Fibroblast of skin of left quadriceps (primary cell): ENCODE measurements around the gene DENND4A.
"Not testable (repeated sequence)": the region's sequence is repeated elsewhere in the genome, so short reads cannot be mapped to it uniquely, and the experiment has no call there.

Experiments used
- DNase-seq, 2 experiments: peaks; one replicate each; pipeline ENCODE4 v3.0.0-alpha.2; 2013; ENCODE audit warnings: low read depth in 2 of 2

Gene DENND4A

GRCh38 chr15:65789105-65789504, 3.0 kb downstream of the DENND4A start:
- no peak for DNase-seq

- no peak for DNase-seq
These were observed 4.8 kb downstream of the DENND4A start for GRCh38 chr15:65787260-65787659.

GRCh38 chr15:65785151-65785550, 6.9 kb downstream of the DENND4A start:
- DNase-seq = no peak

- no peak for DNase-seq
These were observed 8.2 kb downstream of the DENND4A start for GRCh38 chr15:65783872-65784271.

DNA sequence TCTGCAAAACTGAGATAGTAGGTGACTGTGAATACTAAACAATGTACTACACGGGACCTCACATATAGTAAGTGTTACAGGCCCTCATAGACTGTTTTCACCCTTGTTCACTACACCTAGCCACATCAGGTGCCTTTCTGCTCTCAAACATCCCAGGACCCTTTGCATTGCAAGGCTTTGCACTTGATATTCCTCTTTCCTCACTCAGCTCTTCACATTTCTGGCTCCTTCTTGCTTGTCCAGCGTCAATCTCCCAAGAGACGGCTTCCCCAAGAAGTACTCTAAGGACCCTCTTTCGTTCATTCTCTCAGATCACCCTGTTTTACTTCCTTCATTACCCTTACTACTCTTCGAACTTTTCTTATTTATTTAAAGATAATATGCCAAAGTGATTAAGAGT, 10.0 kb downstream of the DENND4A start:
- DNase-seq = no peak

GRCh38 chr15:65778701-65779100, 13.4 kb downstream of the DENND4A start:
- DNase-seq = not testable (repeated sequence)

DNA sequence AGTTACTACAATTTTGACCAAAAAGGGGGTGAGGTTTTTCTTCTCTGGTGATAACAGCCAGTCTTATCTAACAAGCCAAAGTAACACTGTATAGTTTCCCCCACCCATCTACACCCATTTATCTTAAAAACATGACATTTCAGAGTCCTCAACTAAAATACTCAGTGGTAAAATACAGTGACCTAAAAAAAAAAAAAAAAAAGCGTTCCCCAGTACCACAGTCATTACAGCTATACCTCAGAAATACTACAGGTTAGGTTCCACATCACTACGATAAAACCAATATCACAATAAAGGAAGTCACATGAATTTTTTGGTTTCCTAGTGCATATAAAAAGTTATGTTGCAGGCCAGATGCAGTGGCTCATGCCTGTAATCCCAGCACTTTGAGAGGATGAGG, 13.8 kb downstream of the DENND4A start:
- no peak for DNase-seq

GRCh38 chr15:65777843-65778242, 14.2 kb downstream of the DENND4A start:
- DNase-seq = no peak

DNA sequence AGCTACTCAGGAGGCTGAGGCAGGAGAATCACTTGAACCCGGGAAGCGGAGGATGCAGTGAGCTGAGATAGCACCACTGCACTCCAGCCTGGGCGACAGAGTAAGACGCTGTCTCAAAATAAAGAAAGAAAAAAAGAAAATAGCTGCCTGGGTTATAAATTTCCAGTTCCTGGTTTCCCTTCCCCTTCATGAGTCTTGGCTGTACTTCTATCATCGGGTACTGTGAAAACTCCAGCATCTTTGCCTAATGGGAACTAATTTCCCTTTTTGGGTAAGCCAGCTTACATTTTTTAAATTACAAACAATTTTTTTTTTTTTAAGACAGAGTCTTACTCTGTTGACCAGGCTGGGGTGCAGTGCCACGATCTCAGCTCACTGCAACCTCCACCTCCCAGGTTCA, 15.0 kb downstream of the DENND4A start:
- no peak for DNase-seq

DNA sequence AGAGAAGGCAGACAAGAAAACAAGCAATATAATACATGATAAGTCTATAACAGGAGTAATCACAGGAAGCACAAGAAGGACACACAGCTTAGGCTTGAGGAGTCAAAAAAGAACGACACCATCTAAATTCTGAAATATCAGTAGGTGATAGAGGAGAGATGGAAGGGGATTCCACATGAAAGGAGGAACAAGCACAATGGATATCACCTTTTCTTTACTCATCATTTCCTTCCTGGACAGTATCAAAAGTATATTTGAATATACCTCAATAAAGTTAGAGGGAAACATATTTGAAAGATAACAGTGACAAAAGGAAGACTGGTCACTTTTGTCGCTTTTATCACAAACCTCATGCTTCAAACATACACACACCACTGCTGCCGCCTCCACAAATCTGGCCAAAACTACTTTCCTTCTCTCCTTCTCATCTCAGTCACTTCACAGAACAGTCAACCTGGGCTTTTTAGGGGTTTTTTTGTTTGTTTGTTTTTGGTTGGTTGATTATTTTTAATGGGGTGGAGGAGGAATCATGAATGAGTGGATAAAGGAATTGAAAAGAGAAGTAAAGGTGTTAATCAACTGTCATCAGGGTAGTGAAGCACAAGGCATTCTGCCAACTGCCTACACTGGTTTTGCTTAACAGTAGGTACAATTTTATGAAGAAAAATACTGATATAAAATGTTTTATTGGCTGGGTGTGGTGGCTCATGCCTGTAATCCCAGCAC, 18.5 kb downstream of the DENND4A start:
- no peak for DNase-seq

DNA sequence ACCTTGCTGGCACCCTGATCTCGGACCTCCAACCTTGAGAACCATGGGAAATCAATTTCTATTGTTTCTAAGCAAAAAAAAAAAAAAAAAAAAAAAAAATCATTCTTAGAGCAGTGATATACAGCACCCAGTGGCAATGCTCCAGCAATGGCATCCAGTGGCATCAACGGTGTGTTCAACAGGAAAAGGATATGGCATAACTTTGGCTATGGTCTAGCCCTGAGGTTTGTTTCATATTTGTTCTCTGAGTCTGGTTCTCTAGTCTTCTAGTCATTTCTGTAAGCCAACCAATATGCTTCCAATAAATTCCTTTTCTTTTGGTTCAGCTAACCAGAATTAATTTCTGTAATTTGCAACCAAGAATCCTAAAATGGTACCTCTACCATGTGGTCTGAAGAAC, 19.2 kb downstream of the DENND4A start:
- DNase-seq = no peak

GRCh38 chr15:65771870-65772269, 20.2 kb downstream of the DENND4A start:
- no peak for DNase-seq

- DNase-seq = no peak
These were observed 22.6 kb downstream of the DENND4A start for GRCh38 chr15:65769482-65769881.

GRCh38 chr15:65767895-65768294, 24.2 kb downstream of the DENND4A start:
- DNase-seq = no peak

DNA sequence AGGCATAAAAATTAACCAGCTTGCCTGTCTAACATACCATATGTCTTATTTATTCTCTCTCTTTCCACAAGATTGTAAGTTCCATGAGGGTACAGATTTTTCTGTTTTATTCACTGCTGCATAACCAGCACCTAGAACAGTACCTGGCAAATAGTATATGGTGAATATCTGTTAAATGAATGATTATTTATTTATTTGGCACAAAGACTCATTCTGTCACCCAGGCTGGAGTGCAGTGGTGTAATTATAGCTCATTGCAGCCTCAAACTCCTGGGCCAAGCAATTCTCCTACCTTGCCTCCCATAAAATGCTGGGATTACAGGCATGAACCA, 24.9 kb downstream of the DENND4A start:
- no peak for DNase-seq

DNA sequence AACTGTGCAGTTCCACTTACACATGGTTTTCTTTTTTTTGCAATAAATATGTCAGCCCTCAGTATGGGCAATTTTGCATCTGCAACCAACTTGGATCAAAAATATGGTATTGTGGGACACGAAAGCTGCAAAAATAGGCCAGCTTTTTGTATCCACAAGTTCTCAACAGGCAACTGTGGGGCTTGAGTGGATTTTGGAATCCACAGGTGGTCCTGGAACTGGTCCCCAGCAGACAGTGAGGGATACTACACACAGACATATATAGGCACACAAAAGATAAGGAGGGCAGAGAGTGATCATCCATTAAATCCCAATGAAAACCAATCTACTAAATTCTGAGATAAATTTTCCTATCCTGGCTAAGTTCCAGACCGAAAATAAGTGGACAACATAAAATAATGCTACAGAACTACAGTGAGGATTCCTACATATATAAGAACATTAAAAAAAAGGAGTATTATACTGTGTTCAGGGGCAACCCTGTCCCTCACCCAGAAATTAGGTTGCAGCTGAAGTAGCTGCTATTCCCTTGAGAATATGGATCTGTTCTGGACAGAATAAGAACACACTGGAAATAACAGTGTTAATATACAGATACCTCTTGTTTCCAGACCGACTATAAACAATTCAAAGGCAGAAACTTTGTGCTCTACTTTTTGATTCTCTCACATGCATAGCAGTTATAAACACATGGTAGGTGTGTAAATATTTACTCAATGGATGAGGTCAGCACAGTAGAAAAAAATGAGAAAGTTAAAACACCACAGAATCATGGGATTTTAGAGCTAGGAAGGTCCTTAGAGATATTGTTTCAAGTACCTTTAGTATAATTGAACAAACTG, 25.4 kb downstream of the DENND4A start:
- DNase-seq = no peak

- no peak for DNase-seq
These were observed 27.0 kb downstream of the DENND4A start for GRCh38 chr15:65765106-65765505.

GRCh38 chr15:65762914-65763787, 28.9 kb downstream of the DENND4A start:
- no peak for DNase-seq

DNA sequence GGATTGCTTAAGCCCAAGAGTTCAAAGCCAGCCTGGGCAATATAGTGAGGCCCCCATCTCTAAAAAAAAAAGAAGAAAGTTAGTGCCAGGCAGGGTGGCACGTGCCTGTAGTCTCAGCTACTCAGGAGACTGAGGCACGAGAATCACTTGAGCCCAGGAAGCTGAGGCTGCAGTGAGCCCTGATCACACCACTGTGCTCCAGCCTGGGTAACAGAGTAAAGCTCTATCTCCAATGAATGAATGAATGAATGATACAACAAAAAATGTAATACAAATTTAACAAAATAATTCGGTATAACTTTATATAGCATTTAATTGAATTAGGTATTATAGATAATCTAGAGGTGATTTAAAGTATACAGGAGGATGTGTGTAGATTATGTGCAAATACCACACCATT, 29.7 kb downstream of the DENND4A start:
- no peak for DNase-seq

DNA sequence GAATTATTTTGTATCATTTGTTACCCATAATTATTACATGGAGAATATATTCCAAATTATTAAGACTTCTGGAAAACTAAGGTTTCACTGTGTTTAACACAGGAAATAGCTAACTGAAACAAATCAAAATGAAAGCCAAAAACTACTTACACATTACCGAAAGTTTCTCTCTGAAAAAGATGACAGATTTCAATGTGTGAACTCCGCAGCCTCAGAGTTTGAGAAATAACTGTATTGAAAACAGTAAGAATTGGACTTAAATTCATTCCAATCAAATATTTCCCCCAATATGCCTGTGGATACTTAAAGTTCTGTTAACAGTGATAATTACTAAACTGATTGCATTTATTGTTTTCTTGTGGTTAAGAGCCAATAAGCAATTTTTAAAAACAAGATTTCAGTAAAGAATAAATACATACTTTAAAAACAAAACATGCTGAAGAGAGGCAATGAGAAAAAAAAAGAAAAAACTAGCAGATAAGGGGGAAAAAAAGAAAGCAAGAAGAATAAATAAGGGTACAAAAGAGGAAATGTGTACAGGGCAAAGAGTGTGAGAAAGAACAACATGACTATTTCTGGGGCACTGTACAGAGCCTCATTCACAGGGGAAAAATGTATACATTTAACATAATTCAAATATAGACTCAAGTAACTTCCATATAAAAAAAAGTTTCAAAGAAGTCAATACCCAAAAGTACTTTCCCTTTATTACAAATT, 30.7 kb downstream of the DENND4A start:
- DNase-seq = no peak

DNA sequence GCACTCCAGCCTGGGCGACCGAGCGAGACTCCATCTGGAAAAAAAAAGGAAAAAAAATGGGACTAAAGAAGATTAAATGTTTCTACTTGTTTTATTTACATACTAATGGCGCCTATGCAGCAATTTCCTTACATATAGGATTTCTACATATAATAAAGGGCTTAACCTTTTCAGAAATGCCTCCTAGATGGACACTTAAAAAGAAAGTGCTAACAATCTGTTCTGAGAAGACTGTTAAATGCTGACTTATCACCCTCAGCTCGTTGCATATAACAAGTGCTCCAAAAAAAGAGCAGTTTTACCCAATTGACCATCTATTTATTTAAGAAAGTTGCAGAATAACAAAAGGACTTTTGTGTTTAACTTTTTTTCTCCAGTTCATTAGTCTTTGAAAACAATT, 32.7 kb downstream of the DENND4A start:
- DNase-seq = no peak

DNA sequence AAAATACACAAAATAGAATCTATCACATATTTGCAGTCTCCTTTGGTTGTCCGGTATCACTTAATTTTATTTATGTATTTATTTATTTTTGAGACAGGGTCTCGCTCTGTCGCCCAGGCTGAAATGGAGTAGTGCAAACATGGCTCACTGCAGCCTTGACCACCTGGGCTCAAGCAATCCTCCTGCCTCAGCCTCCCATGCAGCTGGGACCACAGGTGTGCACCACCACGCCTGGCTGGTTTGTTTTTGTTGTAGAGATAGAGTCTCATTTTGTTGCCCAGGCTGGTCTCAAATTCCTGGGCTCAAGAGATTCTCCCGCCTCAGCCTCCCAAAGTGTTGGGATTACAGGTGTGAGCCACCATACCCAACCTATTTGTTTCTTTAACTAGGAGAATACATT, 33.9 kb downstream of the DENND4A start:
- no peak for DNase-seq
